H9 (cell line): Measurements from ENCODE around the gene ZNF608. TPM values are rescaled to one million over a fixed set of nuclear protein-coding genes. Genes with fewer than 3 reads are reported as not detected.
A peak's percentile ranks its signal among the peaks of the same experiment; 100 is the strongest.

ENCODE experiments used
- DNase-seq: peaks from one replicate; pipeline ENCODE4 v3.0.0-alpha.2; 2017
- H2AFZ ChIP-seq: one replicate; pipeline ENCODE4 v1.6.1; 2013; ENCODE audit warnings: mild to moderate bottlenecking, low read length, control low read depth, moderate library complexity
- H2AK5ac ChIP-seq: 2 replicates; pipeline ENCODE4 v1.6.1; 2013; ENCODE audit warnings: low read length, control low read depth, mixed read lengths; ENCODE audit not compliant: insufficient read length
- H2BK120ac ChIP-seq: one replicate; pipeline ENCODE4 v1.6.1; 2013; ENCODE audit warnings: low read depth, mild to moderate bottlenecking, low read length, control low read depth, inconsistent platforms; ENCODE audit not compliant: poor library complexity, severe bottlenecking
- H2BK12ac ChIP-seq: 2 replicates; pipeline ENCODE4 v1.6.1; 2013; ENCODE audit warnings: low read length, control low read depth, mixed read lengths, low read depth; ENCODE audit not compliant: insufficient read length
- H2BK15ac ChIP-seq: 2 replicates; pipeline ENCODE4 v1.6.1; 2013; ENCODE audit warnings: low read depth, low read length, control low read depth
- H2BK20ac ChIP-seq: one replicate; pipeline ENCODE4 v1.6.1; 2013; ENCODE audit warnings: low read depth, mild to moderate bottlenecking, low read length, control low read depth, inconsistent platforms; ENCODE audit not compliant: poor library complexity, severe bottlenecking
- H2BK5ac ChIP-seq: 2 replicates; pipeline ENCODE4 v1.6.1; 2013; ENCODE audit warnings: low read length, control low read depth, mixed read lengths; ENCODE audit not compliant: insufficient read length
- H3K14ac ChIP-seq: 2 replicates; pipeline ENCODE4 v1.6.1; 2013; ENCODE audit warnings: low read length, control low read depth; ENCODE audit not compliant: insufficient read depth
- H3K18ac ChIP-seq: 2 replicates; pipeline ENCODE4 v1.6.1; 2013; ENCODE audit warnings: low read depth, mild to moderate bottlenecking, mixed read lengths, low read length, control low read depth; ENCODE audit not compliant: insufficient read length
- H3K23ac ChIP-seq: 2 replicates; pipeline ENCODE4 v1.6.1; 2013; ENCODE audit warnings: low read length, control low read depth, mixed read lengths, low read depth; ENCODE audit not compliant: insufficient read length
- H3K23me2 ChIP-seq: 2 replicates; pipeline ENCODE4 v1.6.1; 2013; ENCODE audit warnings: low read depth, mild to moderate bottlenecking, mixed read lengths, low read length, control low read depth; ENCODE audit not compliant: insufficient read length, poor library complexity, severe bottlenecking
- H3K27ac ChIP-seq: 2 replicates; pipeline ENCODE4 v1.5.1; 2013; ENCODE audit warnings: low read length, control low read depth, mixed read lengths, low read depth; ENCODE audit not compliant: insufficient read length
- H3K27me3 ChIP-seq: 2 replicates; pipeline ENCODE4 v1.6.1; 2013; ENCODE audit warnings: low read length, control low read depth, inconsistent platforms; ENCODE audit not compliant: insufficient read depth
- H3K4ac ChIP-seq: 2 replicates; pipeline ENCODE4 v1.6.1; 2013; ENCODE audit warnings: low read depth, mild to moderate bottlenecking, control low read depth, inconsistent platforms, low read length, moderate library complexity
- H3K4me1 ChIP-seq: 2 replicates; pipeline ENCODE4 v1.6.1; 2013; ENCODE audit warnings: low read length, control low read depth, inconsistent platforms; ENCODE audit not compliant: insufficient read depth
- H3K4me2 ChIP-seq: 2 replicates; pipeline ENCODE4 v1.6.1; 2013; ENCODE audit warnings: low read length, control low read depth, mixed read lengths; ENCODE audit not compliant: insufficient read length, insufficient read depth
- H3K56ac ChIP-seq: 2 replicates; pipeline ENCODE4 v1.6.1; 2013; ENCODE audit warnings: low read depth, mild to moderate bottlenecking, mixed read lengths, low read length, control low read depth; ENCODE audit not compliant: insufficient read length
- H3K79me1 ChIP-seq: 2 replicates; pipeline ENCODE4 v1.6.1; 2013; ENCODE audit warnings: low read depth, mild to moderate bottlenecking, moderate library complexity, low read length, control low read depth, inconsistent platforms; ENCODE audit not compliant: insufficient read depth, poor library complexity, severe bottlenecking
- H3K79me2 ChIP-seq: 2 replicates; pipeline ENCODE4 v1.6.1; 2013; ENCODE audit warnings: low read length, control low read depth, inconsistent platforms; ENCODE audit not compliant: insufficient read depth
- H3K9ac ChIP-seq: 2 replicates; pipeline ENCODE4 v1.6.1; 2013; ENCODE audit warnings: low read length, control low read depth, mixed read lengths; ENCODE audit not compliant: insufficient read length; ENCODE audit errors: extremely low read depth
- H3K9me3 ChIP-seq: one replicate; pipeline ENCODE4 v1.6.1; 2013; ENCODE audit warnings: low read depth, low read length, inconsistent platforms; ENCODE audit not compliant: control insufficient read depth
- H3T11ph ChIP-seq: one replicate; pipeline ENCODE4 v1.6.1; 2013; ENCODE audit warnings: mild to moderate bottlenecking, low read length, control low read depth, inconsistent platforms
- H4K20me1 ChIP-seq: one replicate; pipeline ENCODE4 v1.6.1; 2013; ENCODE audit not compliant: control insufficient read depth, insufficient read length, insufficient read depth
- H4K5ac ChIP-seq: 2 replicates; pipeline ENCODE4 v1.6.1; 2013; ENCODE audit warnings: low read depth, mild to moderate bottlenecking, mixed read lengths, low read length, control low read depth; ENCODE audit not compliant: insufficient read length
- H4K8ac ChIP-seq: replicated peaks from 2 replicates; pipeline ENCODE4 v1.6.1; 2013; ENCODE audit warnings: low read length, control low read depth, mixed read lengths, low read depth; ENCODE audit not compliant: insufficient read length
- H4K91ac ChIP-seq: 2 replicates; pipeline ENCODE4 v1.6.1; 2013; ENCODE audit warnings: low read depth, mild to moderate bottlenecking, moderate library complexity, mixed read lengths, low read length, control low read depth; ENCODE audit not compliant: insufficient read length
- H3K27ac Mint-ChIP-seq, 3 experiments: 2 replicates in 2 of 3; 3 replicates in 1 of 3; pipeline ENCODE4 v1.8.0; 2020 to 2021; ENCODE audit warnings: mixed read lengths in 3 of 3, mild to moderate bottlenecking in 1 of 3, moderate library complexity in 1 of 3
- H3K27me3 Mint-ChIP-seq: 2 replicates; pipeline ENCODE4 v1.8.0; 2021; ENCODE audit warnings: low read depth, mild to moderate bottlenecking, moderate library complexity, mixed read lengths
- H3K36me3 Mint-ChIP-seq, 3 experiments: 2 replicates in 2 of 3; 3 replicates in 1 of 3; pipeline ENCODE4 v1.8.0; 2020 to 2021; ENCODE audit warnings: low read depth in 3 of 3, mixed read lengths in 3 of 3; ENCODE audit not compliant: insufficient read depth in 1 of 3
- H3K4me1 Mint-ChIP-seq, 2 experiments: 2 replicates each; pipeline ENCODE4 v1.8.0; 2020; ENCODE audit warnings: mixed read lengths in 2 of 2
- H3K4me3 Mint-ChIP-seq, 2 experiments: 2 replicates in 1 of 2; 3 replicates in 1 of 2; pipeline ENCODE4 v1.8.0; 2020 to 2021; ENCODE audit warnings: mild to moderate bottlenecking in 2 of 2, mixed read lengths in 2 of 2, moderate library complexity in 1 of 2
- H3K9me3 Mint-ChIP-seq, 2 experiments: 2 replicates in 1 of 2; 3 replicates in 1 of 2; pipeline ENCODE4 v1.8.0; 2020; ENCODE audit warnings: mild to moderate bottlenecking in 2 of 2, mixed read lengths in 2 of 2, moderate library complexity in 1 of 2
- CTCF ChIP-seq: fragments of 200-600 bp; sonication (generic); conservative IDR thresholded peaks from 3 replicates; pipeline ENCODE4 v1.8.0; 2021; ENCODE audit warnings: antibody characterized with exemption, mild to moderate bottlenecking
- WGBS: extraction: QIAGEN DNeasy Blood & Tissue Kit; methylation state at CpG from one replicate; pipeline ENCODE4 v1.1.7; 2013; ENCODE audit warnings: missing lambda C conversion rate, low lambda C conversion rate, mixed read lengths; ENCODE audit not compliant: insufficient read length; ENCODE audit errors: extremely low coverage; 5-methylcytosine and 5-hydroxymethylcytosine counted together
- total RNA-seq: library from RNA; stranded (reverse); gene quantifications from 2 replicates; pipeline ENCODE4 v1.2.1, GENCODE V29; 2021

The ZNF608 gene
- total RNA-seq, 1 experiment from 2014 or later: 67.0 TPM

- DNase-seq: no peak
- TF ChIP-seq CTCF: no peak
- H3K79me1 ChIP-seq: peaks cover 3% of the 10 kb centered on the region
- no peak overlapping the region for H2AFZ ChIP-seq
- peaks cover 14% of the 10 kb centered on the region; the same call in 1 of the 2 replicates for H3K4me1 ChIP-seq
- H3K27me3 Mint-ChIP-seq: no peaks in the 10 kb centered on the region
- H2BK20ac ChIP-seq: no peak overlapping the region
- H4K8ac ChIP-seq: no peak overlapping the region
- H3K4me1 Mint-ChIP-seq: peaks cover 2 to 4% of the 10 kb centered on the region in 2 experiments
- H3T11ph ChIP-seq: no peak overlapping the region
- no peak overlapping the region for H4K91ac ChIP-seq
- no peak overlapping the region for H3K4me3 Mint-ChIP-seq
- H3K14ac ChIP-seq: no peak overlapping the region
- H3K36me3 Mint-ChIP-seq: peaks cover 0 to 5% (median 5%) of the 10 kb centered on the region in 3 experiments; a peak in 5 of 7 replicates
- no peaks in the 10 kb centered on the region for H3K27me3 ChIP-seq
- H3K4me2 ChIP-seq: peak overlapping the region; percentile 3
- no peak overlapping the region for H3K9ac ChIP-seq
- H2BK120ac ChIP-seq: no peak overlapping the region
- H3K56ac ChIP-seq: no peak overlapping the region
- no peak overlapping the region for H2BK12ac ChIP-seq
- H2AK5ac ChIP-seq: no peak overlapping the region
- no CpG with 5 or more reads among the region's 4 CpGs for WGBS
- no peak overlapping the region for H2BK5ac ChIP-seq
- H3K18ac ChIP-seq: no peak overlapping the region
- H4K20me1 ChIP-seq: no peaks in the 10 kb centered on the region
- peaks cover 0 to 2% of the 10 kb centered on the region in 2 experiments; a peak in 2 of 5 replicates for H3K9me3 Mint-ChIP-seq
- peaks cover 27% of the 10 kb centered on the region for H3K23me2 ChIP-seq
- no peak overlapping the region for H3K4ac ChIP-seq
- no peaks in the 10 kb centered on the region for H3K9me3 ChIP-seq
- no peak overlapping the region for H3K23ac ChIP-seq
- H3K27ac Mint-ChIP-seq: no peak overlapping the region
- H4K5ac ChIP-seq: no peak overlapping the region
- no peak overlapping the region for H3K27ac ChIP-seq
- peaks cover 54% of the 10 kb centered on the region; the same call in 1 of the 2 replicates for H3K79me2 ChIP-seq
- H2BK15ac ChIP-seq: no peak overlapping the region
Observed at GRCh38 chr5:124741711-124742496, 4.5 kb downstream of the ZNF608 start.
